HFFc6 (cell line): Measurements from ENCODE around the gene SMAD9. TPM values are rescaled to one million over a fixed set of nuclear protein-coding genes. Genes with fewer than 3 reads are reported as not detected.

Source experiments
- DNase-seq: peaks from one replicate; pipeline ENCODE4 v3.0.0-alpha.2; 2018
- H3K27ac Mint-ChIP-seq: 2 replicates; pipeline ENCODE4 v1.8.0; 2020; ENCODE audit warnings: mild to moderate bottlenecking, mixed read lengths
- H3K27me3 Mint-ChIP-seq: 2 replicates; pipeline ENCODE4 v1.8.0; 2021; ENCODE audit warnings: mild to moderate bottlenecking, moderate library complexity, mixed read lengths; ENCODE audit not compliant: insufficient read depth
- H3K36me3 Mint-ChIP-seq: 2 replicates; pipeline ENCODE4 v1.8.0; 2021; ENCODE audit warnings: low read depth, mixed read lengths
- H3K4me1 Mint-ChIP-seq: 2 replicates; pipeline ENCODE4 v1.8.0; 2020; ENCODE audit warnings: low read depth, mixed read lengths
- H3K4me3 Mint-ChIP-seq: 2 replicates; pipeline ENCODE4 v1.8.0; 2020; ENCODE audit warnings: mild to moderate bottlenecking, moderate library complexity, mixed read lengths
- H3K9me3 Mint-ChIP-seq: 2 replicates; pipeline ENCODE4 v1.8.0; 2020; ENCODE audit warnings: mild to moderate bottlenecking, mixed read lengths
- total RNA-seq, 6 experiments: library from RNA; stranded (reverse); fragmentation: NEBNext Ultra II Directional; extraction: Animal tissue kit (Norgen Biotek cat#: 25700); gene quantifications; 2 replicates in 1 of 6; 3 replicates in 5 of 6; pipeline ENCODE4 v1.2.3, GENCODE V29; 2021
- TF ChIP-seq, protein P1 (sequence below): fragments of 200-600 bp; sonication (generic); IDR thresholded peaks from 2 replicates; pipeline ENCODE4 v1.5.0; 2021; ENCODE audit warnings: antibody characterized with exemption, mild to moderate bottlenecking

Gene SMAD9
- total RNA-seq, 6 experiments from 2014 or later, result 10.7 to 22.5 (median 17.9) TPM

DNA sequence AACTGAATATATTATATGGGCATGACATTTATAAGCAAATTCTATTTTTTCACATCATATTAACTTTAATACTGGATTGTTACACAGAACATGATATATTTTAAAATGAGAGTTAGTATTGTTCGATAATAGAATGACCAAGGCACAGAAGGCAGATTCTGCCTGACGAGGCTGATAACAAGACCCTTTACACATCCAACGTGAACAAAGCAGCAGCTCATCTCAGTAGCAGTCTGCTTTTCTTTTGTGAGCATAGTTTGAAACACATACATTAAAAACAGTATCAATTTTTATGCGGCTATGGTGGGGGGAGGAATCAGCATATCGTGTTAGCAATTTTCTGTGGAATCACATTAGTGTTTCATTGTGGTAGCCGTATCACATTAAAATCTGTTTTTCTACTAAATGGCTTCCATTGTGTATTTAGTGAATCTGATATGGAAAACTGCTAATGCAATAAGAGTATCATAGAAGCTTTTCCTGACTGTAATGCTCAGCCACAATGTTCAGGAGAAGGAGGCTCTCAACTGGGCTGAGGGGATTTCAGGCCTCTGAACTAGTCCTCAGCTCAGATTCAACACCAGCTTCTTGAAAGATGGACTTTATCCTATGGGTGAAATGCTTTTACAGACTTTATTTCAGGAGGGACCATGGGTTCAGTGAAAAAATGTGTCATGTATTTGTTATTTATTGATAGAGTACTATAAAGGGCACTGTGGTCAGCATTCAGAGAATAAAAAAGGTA, 4.0 kb downstream of the SMAD9 start:
- Mint-ChIP-seq H3K36me3 (peaks cover 5% of the 10 kb centered on the region), H3K27ac (peak overlapping the region; percentile 5; the same call in 1 of the 2 replicates), H3K9me3 (no peaks in the 10 kb centered on the region), H3K4me3 (no peak overlapping the region), H3K4me1 (peaks cover 57% of the 10 kb centered on the region), H3K27me3 (no peaks in the 10 kb centered on the region; the same call in 1 of the 2 replicates)
- no peak for DNase-seq
- TF ChIP-seq, protein P1, sequence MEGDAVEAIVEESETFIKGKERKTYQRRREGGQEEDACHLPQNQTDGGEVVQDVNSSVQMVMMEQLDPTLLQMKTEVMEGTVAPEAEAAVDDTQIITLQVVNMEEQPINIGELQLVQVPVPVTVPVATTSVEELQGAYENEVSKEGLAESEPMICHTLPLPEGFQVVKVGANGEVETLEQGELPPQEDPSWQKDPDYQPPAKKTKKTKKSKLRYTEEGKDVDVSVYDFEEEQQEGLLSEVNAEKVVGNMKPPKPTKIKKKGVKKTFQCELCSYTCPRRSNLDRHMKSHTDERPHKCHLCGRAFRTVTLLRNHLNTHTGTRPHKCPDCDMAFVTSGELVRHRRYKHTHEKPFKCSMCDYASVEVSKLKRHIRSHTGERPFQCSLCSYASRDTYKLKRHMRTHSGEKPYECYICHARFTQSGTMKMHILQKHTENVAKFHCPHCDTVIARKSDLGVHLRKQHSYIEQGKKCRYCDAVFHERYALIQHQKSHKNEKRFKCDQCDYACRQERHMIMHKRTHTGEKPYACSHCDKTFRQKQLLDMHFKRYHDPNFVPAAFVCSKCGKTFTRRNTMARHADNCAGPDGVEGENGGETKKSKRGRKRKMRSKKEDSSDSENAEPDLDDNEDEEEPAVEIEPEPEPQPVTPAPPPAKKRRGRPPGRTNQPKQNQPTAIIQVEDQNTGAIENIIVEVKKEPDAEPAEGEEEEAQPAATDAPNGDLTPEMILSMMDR, result no peak

DNA sequence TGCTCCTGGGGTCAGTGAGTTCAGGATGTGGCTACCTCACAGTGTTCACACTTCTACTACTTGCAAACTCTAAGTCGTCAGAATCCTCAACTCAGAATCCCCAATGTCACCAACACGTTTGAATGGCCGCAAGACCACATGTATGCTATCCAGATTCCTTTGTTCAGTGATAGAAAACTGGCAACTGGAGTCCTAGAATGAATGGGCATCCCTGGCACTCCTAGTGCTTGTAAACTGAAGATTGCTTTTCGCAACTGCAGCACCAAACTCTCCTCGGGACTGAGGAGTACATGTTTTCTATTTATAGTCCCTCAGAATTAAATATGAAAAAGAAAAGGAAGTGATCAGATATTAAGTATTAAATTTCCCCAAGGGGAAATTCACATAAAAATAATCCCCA, 4.9 kb downstream of the SMAD9 start:
- Mint-ChIP-seq H3K27me3 (no peaks in the 10 kb centered on the region; the same call in 1 of the 2 replicates), H3K36me3 (peaks cover 5% of the 10 kb centered on the region), H3K9me3 (no peaks in the 10 kb centered on the region), H3K4me1 (peaks cover 50% of the 10 kb centered on the region), H3K4me3 (no peak overlapping the region), H3K27ac (no peak overlapping the region)
- DNase-seq, result no peak
- TF ChIP-seq, protein P1, result no peak

DNA sequence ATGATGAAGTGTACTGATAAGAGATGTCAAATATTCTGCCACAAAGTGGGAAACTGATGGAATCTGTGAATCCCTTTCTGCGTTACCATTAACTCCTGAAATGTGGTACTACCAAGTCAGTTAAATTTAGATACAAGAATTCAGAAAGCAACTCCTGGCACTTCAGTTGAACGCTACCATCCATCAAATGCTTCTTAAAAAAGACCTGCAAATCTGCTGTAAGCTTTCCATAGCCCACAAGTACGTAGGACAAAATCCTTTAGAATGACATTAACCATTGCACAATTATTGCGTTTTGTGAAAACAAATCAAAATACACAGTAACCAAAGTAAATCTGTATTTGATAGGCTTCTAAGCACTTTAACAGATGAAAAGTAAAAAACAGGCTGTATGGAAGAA, 5.4 kb downstream of the SMAD9 start:
- no peak overlapping the region for H3K27ac Mint-ChIP-seq
- no peak for DNase-seq
- no peak overlapping the region for H3K4me3 Mint-ChIP-seq
- TF ChIP-seq, protein P1, result no peak
- H3K36me3 Mint-ChIP-seq, result peaks cover 5% of the 10 kb centered on the region
- no peaks in the 10 kb centered on the region; the same call in 1 of the 2 replicates for H3K27me3 Mint-ChIP-seq
- H3K4me1 Mint-ChIP-seq, result peaks cover 50% of the 10 kb centered on the region
- H3K9me3 Mint-ChIP-seq, result no peaks in the 10 kb centered on the region

DNA sequence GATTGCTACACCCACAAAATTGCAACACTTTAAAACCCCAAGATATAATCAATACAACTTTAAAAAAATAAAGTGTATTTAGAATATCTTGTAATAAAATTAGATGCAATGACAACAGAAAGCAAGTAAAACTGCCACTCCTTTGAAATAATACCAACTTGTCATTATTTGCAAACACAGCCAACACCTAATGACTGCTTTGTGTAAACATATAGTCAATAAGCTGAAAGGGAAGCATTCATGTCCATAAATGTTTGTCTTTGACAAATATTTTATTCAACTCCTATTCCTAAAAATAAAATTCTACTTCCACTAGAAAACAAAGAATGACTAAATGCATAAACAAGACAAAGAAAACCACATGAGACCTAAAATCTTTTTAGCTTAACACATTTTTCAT, 6.6 kb downstream of the SMAD9 start:
- DNase-seq, result no peak
- Mint-ChIP-seq H3K27me3 (no peaks in the 10 kb centered on the region), H3K4me3 (no peak overlapping the region), H3K4me1 (peaks cover 46% of the 10 kb centered on the region), H3K27ac (no peak overlapping the region), H3K9me3 (no peaks in the 10 kb centered on the region), H3K36me3 (peaks cover 5% of the 10 kb centered on the region)
- TF ChIP-seq, protein P1, result no peak

DNA sequence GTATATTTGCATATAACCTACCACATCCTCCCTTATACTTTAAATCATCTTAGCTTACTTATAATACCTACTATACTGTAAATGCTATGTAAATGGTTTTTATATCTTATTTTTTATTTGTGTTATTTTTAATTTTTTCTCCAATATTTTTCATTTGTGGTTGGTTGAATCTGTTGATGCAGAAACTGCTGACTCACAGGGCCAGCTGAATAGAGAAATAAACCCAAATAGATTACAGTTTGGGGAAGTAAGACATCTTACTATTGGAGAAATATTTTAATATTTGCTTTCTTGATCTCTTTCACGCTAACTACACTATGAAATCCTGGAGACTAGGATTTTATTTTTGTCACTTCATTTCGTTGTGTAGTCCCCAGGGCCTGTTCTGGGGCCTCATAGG, 7.1 kb downstream of the SMAD9 start:
- H3K27me3 Mint-ChIP-seq, result no peaks in the 10 kb centered on the region
- H3K4me3 Mint-ChIP-seq, result no peak overlapping the region
- DNase-seq, result no peak
- peaks cover 5% of the 10 kb centered on the region for H3K36me3 Mint-ChIP-seq
- TF ChIP-seq, protein P1, result no peak
- H3K9me3 Mint-ChIP-seq, result no peaks in the 10 kb centered on the region
- no peak overlapping the region for H3K27ac Mint-ChIP-seq
- peaks cover 46% of the 10 kb centered on the region for H3K4me1 Mint-ChIP-seq
